Right lobe of liver (tissue), 6 donors: ENCODE results near the gene CES2. TPM values are rescaled to one million over a fixed set of nuclear protein-coding genes. Genes with fewer than 3 reads are reported as not detected.

Source experiments
- ATAC-seq, 4 donors: fragments of 200-7000 bp; cut with Tn5 transposase; one replicate each; pipeline ENCODE4 v1.9.1; 2020; ENCODE audit warnings: mild to moderate bottlenecking in 4 of 4, moderate library complexity in 4 of 4
- DNase-seq, 3 donors: peaks; one replicate each; pipeline ENCODE4 v3.0.0-alpha.2; 2020
- H3K27ac ChIP-seq, 3 donors: fragments of 200-600 bp; one replicate each; pipeline ENCODE4 v1.8.0; 2022
- H3K27me3 ChIP-seq, 2 donors: fragments of 200-600 bp; one replicate each; pipeline ENCODE4 v1.8.0; 2022
- H3K36me3 ChIP-seq, 4 donors: fragments of 200-600 bp; sonication (generic) in 1 of 4; one replicate each; pipeline versions ENCODE4 v1.5.1 to v1.8.0; 2017 to 2022; ENCODE audit warnings: control low read depth in 1 of 4
- H3K4me1 ChIP-seq, 4 donors: fragments of 200-600 bp; sonication (generic) in 1 of 4; one replicate each; pipeline versions ENCODE4 v1.5.1 to v1.8.0; 2017 to 2022; ENCODE audit warnings: control low read depth in 1 of 4
- H3K4me3 ChIP-seq, 3 donors: fragments of 200-600 bp; one replicate each; pipeline ENCODE4 v1.8.0; 2022
- H3K9me3 ChIP-seq, 4 donors: fragments of 200-600 bp; sonication (generic) in 1 of 4; one replicate each; pipeline versions ENCODE4 v1.5.1 to v1.8.0; 2017 to 2022; ENCODE audit warnings: control low read depth in 1 of 4
- POLR2A ChIP-seq: fragments of 450-650 bp; IDR thresholded peaks from one replicate; pipeline ENCODE4 v1.6.1; 2017; ENCODE audit warnings: antibody characterized with exemption, mild to moderate bottlenecking
- WGBS: methylation state at CpG from one replicate; pipeline ENCODE4 v1.1.6; 2018; ENCODE audit warnings: low coverage, low lambda C conversion rate; ENCODE audit not compliant: insufficient coverage; ENCODE audit errors: missing lambda C conversion rate; 5-methylcytosine and 5-hydroxymethylcytosine counted together
- intact Hi-C, 2 donors: fragments of 100-400 bp; cut with DNase I; formaldehyde crosslinking; loops; one replicate each; pipeline versions ENCODE4 v1.11.2 to v1.14.1; 2022
- total RNA-seq, 6 experiments: library from RNA; depleted of rRNA in 2 of 6; stranded (reverse); fragments of >200 nt in 2 of 6; fragmentation: NEBNext Ultra II Directional in 3 of 6; extraction: Animal tissue kit (Norgen Biotek cat#: 25700) in 3 of 6; gene quantifications; one replicate each; pipeline versions ENCODE4 v1.1.0 to v1.2.4, GENCODE V29; 2016 to 2023
- TF ChIP-seq, protein P1 (sequence below), 4 donors: fragments of 200-600 bp in 3 of 4; fragments of 450-650 bp in 1 of 4; IDR thresholded peaks; one replicate each; pipeline versions ENCODE4 v1.5.1 to v1.8.0; 2016 to 2022; ENCODE audit warnings: antibody characterized with exemption in 4 of 4, mild to moderate bottlenecking in 2 of 4
- donor health status: DM: no; HTN: yes; CAD: no.
- donor health status: DM: no; HTN: no; CAD: no.
- donor health status: DM: no; HTN: no; CAD: no.
- donor health status: DM: no; HTN: yes; CAD: no.
- donor health status: DM: no; HTN: yes; CAD: no.

CES2 gene
- total RNA-seq, 6 experiments from 2014 or later: 226 to 357 (median 263) TPM

DNA sequence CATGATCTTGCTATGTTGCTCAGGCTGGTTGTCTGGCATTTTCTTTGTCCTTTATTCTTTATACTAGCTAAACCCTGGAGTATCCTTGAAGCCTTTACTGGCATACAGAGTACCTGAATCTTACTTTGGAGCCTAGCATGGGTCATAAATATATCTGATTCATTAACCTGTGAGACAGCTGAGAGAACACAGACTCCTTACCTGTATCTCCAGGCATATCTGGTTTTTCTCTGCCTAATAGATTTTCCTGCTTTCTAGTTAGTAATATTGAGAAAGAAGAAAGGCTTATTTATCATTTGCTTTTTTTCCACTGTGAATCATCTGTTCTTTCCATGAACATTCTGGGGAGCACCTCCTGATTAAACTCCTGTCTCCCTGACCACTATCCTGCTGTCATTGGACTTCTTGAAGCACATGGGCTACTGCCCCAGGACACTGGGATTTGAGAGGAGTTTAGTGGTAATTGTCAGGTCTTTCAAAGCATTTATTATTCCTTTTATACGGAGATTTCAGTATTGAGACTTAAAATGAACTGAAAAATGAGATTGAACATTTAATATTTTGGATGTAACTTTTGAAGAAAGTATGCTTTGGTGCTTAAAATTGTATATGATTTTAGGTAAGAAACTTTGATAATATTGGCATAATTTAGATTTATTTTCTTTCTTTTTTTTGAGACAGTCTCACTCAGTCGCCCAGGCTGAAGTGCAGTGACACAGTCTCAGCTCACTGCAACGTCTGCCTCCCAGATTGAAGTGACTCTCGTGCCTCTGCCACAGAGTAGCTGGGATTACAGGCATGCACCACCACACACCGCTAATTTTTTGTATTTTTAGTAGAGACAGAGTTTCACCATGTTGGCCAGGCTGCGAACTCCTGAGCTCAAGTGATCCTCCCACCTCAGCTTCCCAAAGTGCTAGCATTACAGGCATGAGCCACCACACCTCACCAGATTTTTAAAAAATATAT is 46.4 kb upstream of the CES2 start:
- H3K36me3 ChIP-seq: peaks cover 0 to 28% (median 2%) of the 10 kb centered on the region in 4 donors
- H3K27ac ChIP-seq: no peak overlapping the region
- no peak for DNase-seq
- no peak for ATAC-seq
- peaks cover 0 to 4% (median 0%) of the 10 kb centered on the region in 4 donors for H3K4me1 ChIP-seq
- WGBS: 97% methylated on average over 6 of the region's 6 CpGs
- no peak overlapping the region for H3K4me3 ChIP-seq
- intact Hi-C loops: no loop called here
- H3K9me3 ChIP-seq: no peaks in the 10 kb centered on the region
- H3K27me3 ChIP-seq: no peaks in the 10 kb centered on the region
- TF ChIP-seq POLR2A: no peak
- TF ChIP-seq, protein P1, sequence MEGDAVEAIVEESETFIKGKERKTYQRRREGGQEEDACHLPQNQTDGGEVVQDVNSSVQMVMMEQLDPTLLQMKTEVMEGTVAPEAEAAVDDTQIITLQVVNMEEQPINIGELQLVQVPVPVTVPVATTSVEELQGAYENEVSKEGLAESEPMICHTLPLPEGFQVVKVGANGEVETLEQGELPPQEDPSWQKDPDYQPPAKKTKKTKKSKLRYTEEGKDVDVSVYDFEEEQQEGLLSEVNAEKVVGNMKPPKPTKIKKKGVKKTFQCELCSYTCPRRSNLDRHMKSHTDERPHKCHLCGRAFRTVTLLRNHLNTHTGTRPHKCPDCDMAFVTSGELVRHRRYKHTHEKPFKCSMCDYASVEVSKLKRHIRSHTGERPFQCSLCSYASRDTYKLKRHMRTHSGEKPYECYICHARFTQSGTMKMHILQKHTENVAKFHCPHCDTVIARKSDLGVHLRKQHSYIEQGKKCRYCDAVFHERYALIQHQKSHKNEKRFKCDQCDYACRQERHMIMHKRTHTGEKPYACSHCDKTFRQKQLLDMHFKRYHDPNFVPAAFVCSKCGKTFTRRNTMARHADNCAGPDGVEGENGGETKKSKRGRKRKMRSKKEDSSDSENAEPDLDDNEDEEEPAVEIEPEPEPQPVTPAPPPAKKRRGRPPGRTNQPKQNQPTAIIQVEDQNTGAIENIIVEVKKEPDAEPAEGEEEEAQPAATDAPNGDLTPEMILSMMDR (IDR thresholded peaks at IDR 0.05): no peak

DNA sequence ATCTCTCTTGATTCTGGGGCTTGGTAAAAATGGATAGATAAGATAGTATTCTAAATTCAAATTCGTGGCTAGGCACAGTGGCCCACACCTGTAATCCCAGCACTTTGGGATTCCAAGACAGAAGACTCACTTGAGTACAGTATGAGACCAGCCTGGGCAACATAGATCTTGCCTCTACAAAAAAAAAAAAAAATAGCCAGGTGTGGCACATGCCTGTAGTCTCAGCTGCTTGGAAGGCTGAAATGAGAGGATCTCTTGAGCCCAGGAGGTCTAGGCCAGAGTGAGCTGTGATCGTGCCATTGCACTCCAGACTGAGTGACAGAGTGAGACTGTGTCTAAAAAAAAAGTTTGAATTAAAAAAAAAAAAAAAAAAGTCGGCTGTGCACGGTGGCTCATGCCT is 45.7 kb upstream of the CES2 start:
- 87% methylated on average over 4 of the region's 4 CpGs for WGBS
- H3K4me1 ChIP-seq: peaks cover 0 to 4% (median 0%) of the 10 kb centered on the region in 4 donors
- no peak for TF ChIP-seq POLR2A
- TF ChIP-seq, protein P1 (IDR thresholded peaks at IDR 0.05): no peak
- H3K27me3 ChIP-seq: no peaks in the 10 kb centered on the region
- H3K9me3 ChIP-seq: no peaks in the 10 kb centered on the region
- H3K27ac ChIP-seq: no peak overlapping the region
- intact Hi-C loops: no loop called here
- no peak overlapping the region for H3K4me3 ChIP-seq
- ATAC-seq: no peak
- DNase-seq: no peak
- peaks cover 0 to 22% (median 2%) of the 10 kb centered on the region in 4 donors for H3K36me3 ChIP-seq

DNA sequence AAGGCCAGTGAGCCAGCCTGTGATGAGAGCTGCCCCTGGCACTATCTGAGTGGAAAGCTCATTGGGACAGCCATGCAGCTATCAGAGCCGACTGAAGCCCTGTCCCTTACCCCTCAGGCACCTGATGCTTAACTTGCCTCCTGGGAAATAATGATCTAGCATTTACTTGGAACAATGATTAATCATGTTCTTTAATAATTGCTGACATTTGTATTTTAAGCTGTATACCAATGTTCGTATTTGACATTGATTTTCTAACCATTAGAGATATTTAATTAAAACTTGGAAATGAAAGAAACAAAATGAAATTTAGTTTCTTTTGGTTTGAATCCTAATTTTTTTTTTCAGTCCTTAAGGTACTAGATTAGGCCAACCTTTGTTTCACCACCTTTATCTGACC is 44.5 kb upstream of the CES2 start:
- intact Hi-C loops: no loop called here
- Histone ChIP-seq H3K27me3 (no peaks in the 10 kb centered on the region), H3K4me3 (no peak overlapping the region), H3K9me3 (no peaks in the 10 kb centered on the region), H3K27ac (no peak overlapping the region), H3K4me1 (peaks cover 0 to 4% (median 0%) of the 10 kb centered on the region in 4 donors), H3K36me3 (peaks cover 0 to 10% (median 0%) of the 10 kb centered on the region in 4 donors)
- WGBS: 38% methylated on average over 2 of the region's 2 CpGs
- TF ChIP-seq POLR2A: no peak
- TF ChIP-seq, protein P1 (IDR thresholded peaks at IDR 0.05): no peak
- ATAC-seq (peak in 2 of 4 donors; percentile 24 to 26), DNase-seq (no peak)

DNA sequence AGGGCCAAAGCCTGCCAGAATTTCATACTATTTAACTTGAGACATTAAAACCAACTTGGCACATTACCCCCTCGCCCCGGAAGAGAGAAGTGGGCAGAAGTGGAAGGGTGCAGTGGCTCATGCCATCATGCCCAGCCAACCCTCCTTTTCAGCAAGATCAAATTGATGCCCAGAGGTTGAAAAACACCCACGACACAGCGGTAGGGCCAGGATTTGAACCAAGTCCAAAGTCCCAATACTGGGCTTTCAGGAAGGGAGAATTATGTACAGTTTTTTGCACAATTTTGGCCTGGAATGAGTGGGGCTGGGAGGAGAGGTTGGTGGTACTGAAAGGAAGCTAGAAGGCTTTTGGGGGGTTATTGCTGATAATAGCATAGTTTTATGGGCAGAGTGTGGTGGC is 44.0 kb upstream of the CES2 start:
- DNase-seq (no peak), ATAC-seq (peak; percentile 20 to 60 (median 40))
- Histone ChIP-seq H3K27ac (no peak overlapping the region), H3K4me1 (peaks cover 0 to 4% (median 0%) of the 10 kb centered on the region in 4 donors), H3K27me3 (no peaks in the 10 kb centered on the region), H3K9me3 (no peaks in the 10 kb centered on the region), H3K4me3 (no peak overlapping the region), H3K36me3 (peaks cover 0 to 5% (median 0%) of the 10 kb centered on the region in 4 donors)
- no peak for TF ChIP-seq POLR2A
- TF ChIP-seq, protein P1 (IDR thresholded peaks at IDR 0.05): no peak
- 19% methylated on average over 4 of the region's 4 CpGs for WGBS
- intact Hi-C loops: no loop called here
